Cortex of kidney (tissue), 1 donor: ENCODE data around the gene NUP43.
A peak's percentile ranks its signal among the peaks of the same experiment; 100 is the strongest.
"Not testable (repeated sequence)": the region's sequence is repeated elsewhere in the genome, so short reads cannot be mapped to it uniquely, and the experiment has no call there.

Source experiments
- DNase-seq: peaks from one replicate; lab custom pipeline; 2025; lab: John Stamatoyannopoulos, UW

NUP43 gene

DNA sequence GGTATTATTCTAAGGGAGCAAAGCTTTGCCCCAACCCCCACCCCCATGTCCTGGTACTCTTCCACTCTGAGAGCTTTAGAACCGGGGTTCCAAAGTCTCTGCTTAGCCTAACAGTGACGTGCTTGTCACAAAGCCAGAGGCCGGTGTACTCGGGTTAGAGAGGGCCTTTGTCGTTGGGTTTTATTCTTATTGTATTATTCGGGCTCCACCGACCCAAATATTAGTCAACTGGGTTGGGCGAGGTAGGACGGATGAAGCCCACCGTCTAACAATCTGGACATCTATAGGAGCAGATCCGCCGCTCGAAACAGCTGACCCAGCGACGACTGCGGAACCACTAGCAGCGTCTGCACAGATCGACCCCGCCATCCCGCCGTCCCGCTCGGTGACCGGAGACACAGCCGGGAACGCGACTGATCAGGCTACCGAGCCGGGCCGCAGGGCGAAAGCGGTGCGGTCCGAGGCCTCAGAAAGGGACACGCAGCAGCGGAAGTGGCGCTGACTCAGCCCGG, 2.8 kb upstream of the NUP43 start:
- DNase-seq = not testable (repeated sequence)

DNA sequence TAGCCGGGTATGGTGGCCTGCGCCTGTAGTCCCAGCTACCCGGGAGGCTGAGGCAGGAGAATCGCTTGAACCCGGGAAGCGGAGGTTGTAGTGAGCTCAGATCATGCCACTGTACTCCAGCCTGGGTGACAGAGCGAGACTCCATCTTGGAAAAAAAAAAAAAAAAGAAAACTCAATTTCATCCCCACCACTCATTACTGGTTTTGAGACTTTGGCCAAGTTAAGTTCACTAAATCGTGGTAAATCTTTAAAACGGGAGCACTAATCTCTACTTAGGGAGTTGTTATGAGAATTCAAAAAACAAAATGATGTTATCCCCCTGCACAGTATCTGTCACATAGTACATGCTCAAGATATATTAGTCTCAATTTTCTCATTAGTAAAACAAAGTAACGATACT, 1.1 kb downstream of the NUP43 start:
- DNase-seq = not testable (repeated sequence)

DNA sequence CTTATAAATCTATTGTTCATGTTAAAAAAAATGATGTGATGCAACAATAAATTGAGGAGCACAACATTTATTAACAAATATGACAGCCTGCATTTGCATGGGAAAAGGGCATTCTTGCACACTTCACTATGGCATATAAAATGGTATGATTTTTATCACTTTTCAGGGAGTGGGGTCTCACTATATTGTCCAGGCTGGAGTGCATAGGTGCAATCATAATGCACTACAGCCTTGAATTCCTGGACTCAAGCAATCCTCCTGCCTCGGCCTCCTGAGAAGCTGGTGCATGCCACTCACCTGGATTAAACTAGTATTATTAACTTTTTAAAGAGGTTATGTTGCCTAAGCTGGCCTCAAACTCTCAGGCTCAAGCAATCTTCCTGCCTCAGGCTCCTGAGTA, 11.4 kb downstream of the NUP43 start:
- DNase-seq = no peak

DNA sequence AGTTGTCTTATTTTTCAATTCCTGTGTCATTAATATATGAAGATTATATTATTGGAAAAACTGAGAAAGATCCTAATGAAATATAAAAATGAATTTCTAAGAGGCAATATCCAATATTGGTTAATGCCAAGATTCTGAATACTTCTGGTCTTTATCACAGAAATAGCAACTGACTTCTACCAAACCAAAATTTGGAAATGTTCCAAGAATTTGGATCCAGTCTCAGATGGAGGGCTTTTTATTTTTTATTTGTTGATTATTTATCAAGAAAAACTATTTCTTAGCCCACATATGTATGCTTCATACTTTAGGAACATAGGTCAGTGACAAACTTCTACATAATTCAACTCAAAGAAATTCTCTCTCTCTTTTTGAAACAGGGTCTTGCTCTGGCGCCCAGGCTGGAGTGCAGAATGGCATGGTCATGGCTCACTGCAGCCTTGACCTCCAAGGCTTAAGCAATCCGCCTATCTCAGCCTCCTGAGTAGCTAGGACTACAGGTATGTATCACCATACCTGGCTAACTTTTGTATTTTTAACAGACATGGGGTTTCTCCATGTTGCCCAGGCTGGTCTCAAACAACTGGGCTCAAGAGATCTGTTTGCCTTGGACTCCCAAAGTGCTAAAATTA, 13.1 kb downstream of the NUP43 start:
- no peak for DNase-seq

DNA sequence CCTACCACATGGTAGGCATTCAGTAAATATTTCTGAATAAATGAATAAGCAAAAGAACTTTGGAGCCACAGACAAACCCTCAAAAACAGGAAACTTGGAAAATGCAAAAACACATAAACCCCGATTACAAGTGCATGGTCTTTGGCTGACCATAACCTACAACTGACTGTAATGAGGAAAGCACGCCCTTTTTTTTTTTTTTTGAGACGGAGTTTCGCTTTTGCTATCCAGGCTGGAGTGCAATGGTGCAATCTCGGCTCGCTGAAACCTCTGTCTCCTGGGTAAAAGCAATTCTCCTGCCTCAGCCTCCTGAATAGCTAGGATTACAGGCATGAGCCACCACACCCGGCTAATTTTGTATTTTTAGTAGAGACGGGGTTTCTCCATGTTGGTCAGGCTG, 16.5 kb downstream of the NUP43 start:
- no peak for DNase-seq

DNA sequence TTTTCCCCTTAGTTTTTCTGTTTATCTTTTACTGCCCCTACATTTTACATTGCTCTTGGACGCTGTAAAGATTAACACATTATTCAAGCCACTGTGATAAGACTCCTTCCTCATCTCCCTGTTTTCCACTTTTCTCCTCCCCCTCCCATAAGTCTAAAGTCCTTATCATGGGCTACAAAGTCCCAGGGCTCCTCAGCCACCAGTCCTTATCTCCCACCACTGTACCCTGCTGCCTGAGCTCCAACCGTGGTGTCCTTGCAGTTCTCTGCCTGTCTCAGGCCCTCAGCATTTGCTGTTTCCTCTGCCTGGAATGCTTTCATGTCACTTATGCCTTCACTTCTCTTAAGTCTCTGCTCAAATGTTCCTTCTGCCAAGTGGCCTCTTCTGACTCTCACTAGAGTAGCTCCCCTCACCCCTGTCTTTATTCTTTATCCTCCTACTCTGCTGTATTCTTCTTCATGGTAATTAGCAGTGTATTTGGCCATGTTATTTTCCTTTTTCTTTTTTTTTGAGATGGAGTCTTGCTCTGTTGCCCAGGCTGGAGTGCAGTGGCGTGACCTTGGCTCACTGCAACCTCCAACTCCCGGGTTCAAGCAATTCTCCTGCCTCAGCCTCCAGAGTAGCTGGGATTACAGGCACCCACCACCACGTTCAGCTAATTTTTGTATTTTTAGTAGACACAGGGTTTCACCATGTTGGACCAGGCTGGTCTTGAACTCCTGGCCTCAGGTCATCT, 17.7 kb downstream of the NUP43 start:
- DNase-seq = no peak

DNA sequence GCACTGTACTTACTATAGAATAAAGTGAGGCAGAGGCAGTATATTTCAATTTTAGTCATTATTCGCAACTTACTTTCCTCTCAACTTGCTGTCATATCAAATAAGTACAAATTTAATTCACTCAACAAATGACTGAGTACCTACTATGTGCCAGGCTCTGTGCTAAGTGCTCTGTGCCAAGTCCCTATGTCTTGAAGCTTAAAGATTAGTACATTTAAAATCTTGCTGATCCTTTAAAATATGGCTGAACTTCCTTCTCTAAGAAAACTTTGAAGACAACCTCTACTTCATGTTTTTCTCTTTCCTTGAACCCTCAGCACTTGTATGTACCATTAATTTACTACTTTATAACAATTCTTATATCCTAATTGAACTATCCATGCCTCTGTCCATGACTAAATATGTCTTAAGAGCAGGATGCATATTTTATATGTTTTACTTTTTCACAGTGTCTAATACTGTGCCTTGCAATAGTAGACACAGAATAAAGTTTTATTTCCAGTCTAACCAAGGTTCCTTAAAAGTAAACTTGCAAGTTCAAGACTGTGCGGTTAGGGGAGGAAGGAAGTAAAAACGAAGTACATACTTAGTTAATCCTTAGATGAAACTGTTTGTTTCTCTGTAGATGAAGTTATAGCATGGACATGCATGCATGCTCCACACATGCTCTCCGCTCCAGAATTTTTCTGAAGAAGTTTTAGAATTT, 18.4 kb downstream of the NUP43 start:
- no peak for DNase-seq

DNA sequence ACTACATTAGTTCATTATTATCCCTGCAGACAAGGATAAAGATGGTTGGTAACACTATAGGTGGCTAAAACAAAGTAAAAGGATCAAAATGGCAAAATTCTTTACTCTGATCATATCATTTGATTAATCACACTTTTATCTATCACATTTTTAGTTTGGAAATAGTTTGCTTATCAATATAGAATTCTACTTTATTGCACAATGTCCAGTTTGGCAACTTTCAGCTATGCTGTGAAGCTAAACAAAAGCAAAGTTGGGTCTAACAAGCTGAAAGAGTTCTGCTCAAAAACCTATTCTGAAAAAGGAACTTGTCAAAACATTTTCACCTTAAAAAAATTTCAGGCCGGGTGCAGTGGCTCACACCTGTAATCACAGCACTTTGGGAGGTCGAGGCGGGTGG, 20.5 kb downstream of the NUP43 start:
- DNase-seq = no peak

DNA sequence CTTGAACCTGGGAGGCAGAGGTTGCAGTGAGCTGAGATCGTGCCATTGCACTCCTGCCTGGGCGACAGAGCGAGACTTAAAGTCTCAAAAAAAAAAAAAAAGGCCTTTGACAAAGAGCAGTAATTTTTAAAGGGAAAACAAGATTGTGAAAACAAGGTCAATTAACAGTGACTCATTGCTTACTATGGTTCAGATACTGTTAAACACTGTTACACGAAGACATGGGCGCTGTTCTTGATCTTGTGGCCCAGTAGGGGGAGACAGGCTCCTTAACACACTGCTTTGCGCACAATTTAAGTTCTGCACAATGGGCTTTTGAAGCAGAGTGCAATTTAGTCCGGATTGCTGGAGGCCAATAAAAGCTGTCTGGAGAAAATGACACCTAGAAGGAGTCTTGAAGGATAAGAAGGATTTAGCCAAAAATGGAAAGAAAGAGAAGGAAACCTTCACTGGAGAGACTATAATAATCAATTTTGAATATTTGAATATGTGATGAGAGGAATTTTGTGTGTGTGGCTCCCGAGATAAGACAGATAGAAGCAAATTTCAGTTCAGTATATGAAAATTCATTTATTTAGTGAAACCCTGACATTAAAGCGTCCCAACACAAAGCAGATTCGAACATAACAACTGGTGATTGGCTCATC, 22.4 kb downstream of the NUP43 start:
- no peak for DNase-seq

DNA sequence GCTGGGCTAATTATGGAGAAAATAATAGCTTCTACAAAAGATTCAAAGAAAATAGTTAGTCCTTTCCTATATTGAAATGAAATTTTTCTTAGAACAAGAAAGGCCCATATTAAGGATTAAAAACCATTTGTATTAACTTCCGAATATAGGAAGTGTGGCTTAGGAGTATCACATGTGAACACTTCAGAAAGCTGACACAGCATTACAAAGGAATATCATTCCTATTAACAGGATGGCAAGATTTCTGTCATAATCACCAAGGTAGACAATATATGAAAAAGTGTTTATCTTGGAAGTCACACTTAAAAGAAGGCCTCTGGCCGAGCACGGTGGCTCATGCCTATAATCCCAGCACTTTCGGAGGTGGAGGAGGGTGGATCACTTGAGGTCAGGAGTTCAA, 23.1 kb downstream of the NUP43 start:
- DNase-seq = no peak

DNA sequence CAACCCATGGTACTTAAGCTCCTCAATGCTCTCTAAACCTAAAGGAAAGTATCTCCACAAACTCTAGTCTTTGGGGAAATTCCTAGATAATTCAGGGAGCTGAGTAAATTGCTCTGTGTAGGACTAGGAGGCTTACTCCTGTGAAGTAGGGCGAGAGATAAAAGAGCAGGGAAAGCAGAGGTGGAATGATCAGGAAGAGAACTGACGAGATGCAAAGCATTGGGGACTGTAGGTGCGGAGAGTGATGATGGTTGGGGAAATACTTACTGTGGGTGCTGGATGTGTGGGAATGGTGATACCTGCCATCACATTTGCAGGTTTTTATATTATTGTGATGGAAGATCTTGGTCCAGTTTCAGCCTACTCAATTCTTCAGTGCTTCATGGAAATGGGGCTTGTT, 26.8 kb downstream of the NUP43 start:
- no peak for DNase-seq

DNA sequence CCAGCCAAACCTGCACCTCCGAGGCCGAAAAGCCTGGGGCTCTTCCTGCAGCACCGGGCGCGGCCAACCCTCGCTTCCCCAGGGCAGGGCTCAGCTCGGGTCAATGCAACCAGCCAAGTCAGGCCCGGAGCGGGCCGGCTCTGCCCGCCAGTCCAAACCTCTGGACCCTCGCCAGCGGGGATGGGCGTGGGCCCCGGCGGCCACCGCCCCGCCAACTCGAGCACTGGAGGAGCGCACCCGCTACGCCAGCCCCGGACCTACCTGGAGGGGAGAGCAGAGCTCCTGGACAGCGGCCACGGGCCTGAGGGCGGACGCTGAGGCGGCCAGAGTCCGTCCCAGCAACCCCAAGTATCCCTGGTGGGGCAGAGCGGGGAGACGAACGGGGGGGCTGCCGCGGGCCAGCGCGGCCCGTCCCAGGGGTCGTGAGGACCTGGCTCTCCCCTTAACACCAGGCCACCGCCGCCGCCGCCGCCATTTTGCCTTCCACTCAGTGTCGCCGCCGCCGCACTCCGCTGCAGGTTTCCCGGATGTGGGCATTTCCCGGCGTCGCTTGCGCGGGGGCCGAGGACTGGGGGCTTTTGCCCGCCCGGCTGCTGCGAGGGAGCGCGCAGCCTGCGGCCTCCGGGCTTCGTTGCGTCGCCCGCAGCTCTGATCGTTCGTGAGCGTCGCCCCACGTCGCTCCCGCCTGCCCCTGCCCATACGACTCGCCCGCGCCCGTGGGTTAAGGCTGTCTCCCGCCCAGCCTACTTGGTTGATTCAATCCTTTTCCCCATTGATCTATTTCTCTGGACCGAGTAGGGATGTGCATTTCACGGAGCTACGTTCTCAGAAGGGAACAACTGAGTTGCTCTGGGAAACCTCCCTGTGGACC, 28.5 kb downstream of the NUP43 start, which contains the start of gene LATS1:
Gene LATS1, minus strand, starts transcription at position 514 of the 871 bp plus-strand sequence. CDS start 15,975 bp downstream, outside the sequence.
- peak; percentile 34 for DNase-seq

DNA sequence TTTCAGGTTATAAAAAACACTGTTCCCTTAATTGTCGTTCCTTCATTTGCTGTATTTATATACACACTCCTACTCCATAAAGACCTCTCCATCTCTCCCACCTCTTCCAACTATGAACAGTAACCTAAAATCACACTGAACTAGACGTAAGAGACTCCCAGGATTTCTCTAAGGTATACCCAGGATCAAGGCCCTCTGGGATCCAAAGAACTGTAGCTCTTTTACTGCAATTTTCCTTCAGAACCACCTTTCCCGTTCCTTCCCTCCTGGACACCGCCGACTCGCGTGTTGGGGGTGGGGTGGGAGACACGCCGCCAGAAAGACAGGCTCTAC, 29.1 kb downstream of the NUP43 start:
- no peak for DNase-seq

DNA sequence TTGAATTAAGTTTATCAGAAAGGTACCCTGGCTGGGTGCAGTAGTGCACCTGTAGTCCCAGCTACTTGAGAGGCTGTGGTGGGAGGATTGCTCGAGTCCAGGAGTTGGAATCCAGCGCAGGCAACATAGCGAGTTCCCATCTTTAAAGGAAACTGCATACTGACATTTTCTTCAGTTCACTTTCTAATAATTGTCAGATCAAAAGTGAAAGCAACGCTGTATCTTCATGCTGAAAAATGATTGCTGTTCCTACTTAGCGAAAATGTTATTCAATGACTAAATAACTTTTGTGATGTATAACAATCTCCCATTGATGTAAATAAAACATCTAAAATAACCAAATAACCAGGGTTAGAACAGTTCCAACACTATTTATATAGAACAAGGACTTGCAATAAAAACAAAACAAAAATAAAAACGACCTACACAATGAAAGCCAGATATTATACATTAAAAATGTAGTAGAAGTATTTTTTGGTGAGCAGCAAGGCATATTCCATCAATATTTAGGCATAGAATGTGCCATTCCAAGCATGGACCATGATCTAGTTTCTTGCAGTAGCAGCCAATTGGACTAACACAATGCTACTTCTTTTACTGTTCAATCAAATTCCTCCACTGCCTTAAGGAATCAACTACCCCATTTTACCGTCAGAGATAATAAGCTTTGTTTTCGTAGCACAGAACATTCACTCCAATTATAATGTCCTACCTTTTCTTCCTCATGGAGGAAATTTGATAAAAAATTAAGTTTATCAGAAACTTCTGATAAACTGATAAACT, 30.0 kb downstream of the NUP43 start:
- DNase-seq = no peak

DNA sequence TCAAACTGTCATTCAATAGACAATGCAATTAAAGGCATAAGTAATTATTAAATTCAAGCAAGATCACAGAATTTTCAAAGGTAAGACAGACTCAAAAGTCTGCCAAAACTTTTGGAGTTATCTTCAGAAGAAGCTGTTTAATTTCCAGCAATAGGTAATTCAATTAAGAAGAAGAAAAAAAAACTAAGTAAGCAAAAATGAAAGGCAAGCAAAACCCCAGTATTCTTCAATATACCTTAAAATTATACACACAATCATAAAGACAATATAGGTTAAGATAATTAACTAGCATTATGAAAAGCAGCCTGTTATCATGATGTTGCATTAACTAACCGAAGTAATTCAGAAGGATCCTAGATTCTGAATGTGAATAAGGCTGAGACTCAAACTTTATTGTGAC, 31.9 kb downstream of the NUP43 start:
- DNase-seq = no peak

DNA sequence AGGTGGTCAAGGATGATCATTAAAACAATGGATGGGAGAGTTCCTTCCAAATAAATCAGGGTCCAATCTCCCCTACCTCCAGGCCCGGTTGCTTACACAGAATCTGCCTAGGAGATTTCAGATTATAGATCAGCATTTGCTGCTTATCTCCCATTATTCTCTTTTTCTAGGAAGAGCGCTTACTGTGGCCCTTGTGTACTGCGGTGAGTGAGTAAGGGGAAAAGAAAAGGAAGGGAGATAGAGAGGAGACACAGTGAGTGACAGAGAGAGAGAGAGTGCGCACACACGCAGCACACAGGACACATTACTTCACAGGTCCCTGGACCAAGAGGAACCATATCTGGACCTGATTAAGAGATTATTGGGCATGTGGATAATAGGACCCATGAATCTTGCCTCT, 34.6 kb downstream of the NUP43 start:
- DNase-seq = no peak

DNA sequence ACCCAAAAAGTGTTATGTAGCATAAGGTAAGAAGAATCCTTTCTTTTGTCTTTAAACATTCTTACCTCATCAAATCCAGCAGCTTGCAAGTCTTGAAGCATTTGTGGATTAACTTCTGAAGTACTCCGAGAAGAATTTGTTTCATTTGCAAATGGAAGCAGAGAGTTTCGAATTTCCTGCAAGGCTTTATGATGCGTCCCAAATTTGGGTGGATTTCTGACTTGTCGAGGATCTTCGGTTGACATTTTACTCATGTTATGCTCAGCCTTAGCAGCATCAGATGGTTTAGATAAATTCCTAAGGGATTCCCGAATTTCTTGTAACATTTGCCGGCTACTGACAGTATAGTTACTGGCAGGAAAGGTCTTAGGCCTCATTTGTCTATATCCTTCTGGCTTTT, 44.6 kb downstream of the NUP43 start:
- no peak for DNase-seq

DNA sequence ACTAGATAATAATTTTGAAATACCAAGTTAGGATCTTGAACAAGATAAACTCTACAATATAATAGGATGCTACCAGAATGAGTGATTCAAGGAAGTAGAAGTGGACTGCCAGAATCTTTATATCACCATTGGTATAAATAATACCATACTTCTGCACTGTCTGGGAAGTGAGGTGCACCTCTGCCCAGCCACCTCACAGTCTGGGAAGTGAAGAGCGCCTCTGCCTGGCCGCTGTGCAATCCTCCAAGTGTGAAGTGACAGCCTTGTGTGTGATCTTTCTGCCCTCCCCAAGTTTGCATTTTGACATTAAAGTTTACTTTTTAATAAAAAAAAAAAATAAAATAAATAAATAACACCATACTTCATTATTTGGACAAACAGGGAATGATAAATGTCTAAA, 47.2 kb downstream of the NUP43 start:
- no peak for DNase-seq

DNA sequence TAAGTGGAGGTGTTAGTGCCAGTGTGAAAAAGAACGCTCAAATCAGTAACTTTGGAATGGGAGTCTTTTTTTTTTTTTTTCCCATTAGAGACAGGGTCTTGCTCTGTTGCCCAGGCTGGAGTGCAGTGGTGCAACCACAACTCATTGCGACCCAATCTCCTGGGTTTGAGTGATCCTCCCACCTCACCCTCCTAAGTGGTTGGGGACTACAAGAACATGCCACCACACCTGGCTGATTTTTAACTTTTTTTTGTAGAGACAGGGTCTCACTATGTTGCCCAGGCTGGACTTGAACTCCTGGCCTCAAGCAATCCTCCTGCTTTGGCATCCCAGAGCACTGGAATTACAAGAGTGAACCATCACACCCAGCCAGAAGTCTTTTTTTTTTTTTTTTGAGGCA, 48.2 kb downstream of the NUP43 start:
- no peak for DNase-seq

DNA sequence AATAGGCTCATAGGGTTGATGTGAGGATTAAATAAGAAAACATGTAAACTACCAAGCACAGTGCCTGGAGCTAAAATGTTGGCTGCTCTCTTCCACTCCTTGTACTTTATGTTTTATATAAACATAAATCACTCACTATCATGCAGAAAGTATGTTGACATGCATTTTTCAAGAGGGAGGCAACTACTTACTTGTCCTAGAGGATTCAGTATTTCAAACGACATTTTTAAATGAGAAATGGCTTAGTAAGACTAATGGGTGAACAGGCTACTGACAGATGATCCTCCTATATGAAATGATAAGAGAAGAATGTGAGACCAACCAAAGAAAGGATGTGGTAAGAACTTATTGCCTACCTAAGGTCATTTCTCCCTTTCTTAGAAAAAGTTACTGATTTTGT, 49.4 kb downstream of the NUP43 start:
- no peak for DNase-seq

DNA sequence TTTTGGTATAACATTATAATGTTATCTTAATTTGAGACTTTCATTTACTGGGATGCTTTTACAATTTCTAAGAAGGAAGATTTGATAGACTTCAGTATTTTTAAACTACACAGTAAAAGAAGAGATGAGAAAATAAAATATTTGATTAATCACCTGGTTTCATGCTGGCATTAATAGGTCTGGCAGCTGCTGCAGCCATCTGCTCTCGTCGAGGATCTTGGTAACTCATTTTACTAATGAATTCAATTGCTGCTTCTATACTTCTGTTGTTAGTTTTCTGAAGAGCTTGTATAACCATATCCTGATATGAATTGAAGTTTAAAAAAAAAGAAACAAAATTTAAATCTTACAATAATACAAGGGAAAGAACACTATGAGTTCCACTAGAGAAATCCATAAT, 51.4 kb downstream of the NUP43 start:
- DNase-seq = no peak
